ENCODE measurements around the gene TPCN2.
A peak's percentile ranks its signal among the peaks of the same experiment; 100 is the strongest.
"Not testable (repeated sequence)": the region's sequence is repeated elsewhere in the genome, so short reads cannot be mapped to it uniquely, and the experiment has no call there.

The TPCN2 gene

DNA sequence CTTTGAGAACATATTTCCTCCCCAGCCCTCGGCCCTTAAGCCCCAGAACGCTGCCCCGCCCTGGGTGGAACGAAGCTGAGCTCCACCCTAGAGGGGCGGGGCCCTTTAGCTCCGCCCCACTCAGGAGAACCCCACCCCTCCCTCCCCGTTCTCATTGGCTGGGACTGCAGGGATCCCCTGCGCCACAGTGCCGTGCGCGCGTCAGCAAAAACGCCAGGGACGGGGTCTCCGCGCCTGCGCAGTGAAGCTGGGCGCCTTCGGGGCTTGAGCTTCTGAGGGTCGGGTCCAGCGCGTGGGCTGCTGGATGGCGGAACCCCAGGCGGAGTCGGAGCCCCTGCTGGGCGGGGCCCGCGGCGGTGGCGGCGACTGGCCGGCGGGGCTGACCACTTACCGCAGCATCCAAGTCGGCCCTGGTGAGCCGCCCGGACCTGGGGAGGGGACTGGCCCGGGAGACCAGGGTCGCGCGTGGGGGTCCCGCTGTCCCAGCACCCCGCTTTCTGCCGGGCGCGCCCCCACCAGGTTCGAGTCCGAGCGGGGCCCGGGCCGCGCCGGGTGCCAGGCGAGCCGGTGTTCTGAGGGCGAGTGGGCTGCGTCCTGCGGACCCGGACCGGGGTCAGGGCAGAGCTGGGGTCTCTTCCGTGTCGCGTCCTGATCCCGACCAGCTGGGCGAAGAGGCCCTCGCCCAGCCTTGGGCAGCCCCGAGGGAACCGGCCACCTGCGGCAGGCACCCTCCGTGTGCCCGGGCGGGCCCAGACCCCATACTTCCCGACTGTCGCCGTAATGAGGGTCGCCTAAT, at the start of gene TPCN2:
Gene TPCN2 (plus strand): TSS at position 239 of the 796 bp plus-strand sequence. CDS start 66 bp downstream, at position 305.
- DNase-seq (ENCODE audit: low read depth in 2 of 2): peak; percentile 72 to 80

DNA sequence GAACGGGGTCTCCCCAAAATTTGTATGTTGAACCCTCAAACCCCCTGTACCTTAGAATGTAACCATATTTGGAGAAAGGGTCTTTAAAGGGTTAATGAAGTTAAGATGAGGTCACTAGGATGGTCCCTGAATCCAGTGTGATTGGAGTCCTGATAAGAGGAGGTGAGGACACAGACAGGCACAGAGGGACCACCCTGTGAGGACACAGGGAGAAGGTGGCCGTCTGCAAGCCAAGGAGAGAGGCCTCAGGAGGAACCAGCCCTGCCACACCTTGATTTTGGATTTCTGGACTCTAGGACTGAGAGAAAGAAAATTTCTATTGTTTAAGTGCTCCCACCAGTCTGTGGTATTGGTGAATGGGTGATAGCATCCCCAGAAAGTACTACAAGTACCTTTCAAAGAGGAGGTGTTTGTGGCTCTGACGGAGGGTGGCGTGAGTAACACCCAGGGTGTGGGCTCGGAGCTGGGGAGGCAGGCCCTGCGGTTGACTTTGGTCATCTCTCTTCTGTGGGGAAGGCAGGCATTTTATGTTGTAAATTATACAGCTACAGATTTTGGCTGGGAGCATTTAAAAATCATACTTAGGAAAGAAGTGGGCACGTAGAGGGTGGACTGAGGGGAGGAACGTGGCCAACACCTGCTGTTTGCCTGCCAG, 49.5 kb upstream of the TPCN2 start:
- peak in 1 of 2 donors; percentile 4 for DNase-seq (ENCODE audit: low read depth in 2 of 2)

DNA sequence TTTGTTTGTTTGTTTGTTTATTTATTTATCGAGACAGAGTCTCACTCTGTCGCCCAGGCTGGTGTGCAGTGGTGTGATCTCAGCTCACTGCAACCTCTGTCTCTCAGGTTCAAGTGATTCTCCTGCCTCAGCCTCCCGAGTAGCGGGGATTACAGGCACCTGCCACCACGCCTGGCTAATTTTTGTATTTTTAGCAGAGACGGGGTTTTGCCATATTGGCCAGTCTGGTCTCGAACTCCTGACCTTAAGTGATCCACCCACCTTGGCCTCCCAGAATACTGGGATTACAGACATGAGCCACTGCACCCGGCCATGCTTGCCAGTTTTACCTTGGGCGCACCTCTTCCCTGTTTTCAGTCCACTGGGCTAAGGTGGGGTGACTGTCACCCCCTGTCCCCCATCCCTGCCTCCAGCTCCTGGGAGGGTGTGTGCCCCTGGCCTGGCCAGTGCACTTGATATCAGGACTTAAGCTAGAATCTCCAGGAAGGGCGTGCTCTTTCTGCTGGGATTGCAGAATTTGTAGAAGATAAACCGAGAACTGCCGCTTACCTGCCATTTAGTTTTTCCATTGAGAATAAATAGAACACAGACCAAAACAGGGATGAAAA, 48.9 kb upstream of the TPCN2 start:
- not testable (repeated sequence) for DNase-seq (ENCODE audit: low read depth in 2 of 2)

DNA sequence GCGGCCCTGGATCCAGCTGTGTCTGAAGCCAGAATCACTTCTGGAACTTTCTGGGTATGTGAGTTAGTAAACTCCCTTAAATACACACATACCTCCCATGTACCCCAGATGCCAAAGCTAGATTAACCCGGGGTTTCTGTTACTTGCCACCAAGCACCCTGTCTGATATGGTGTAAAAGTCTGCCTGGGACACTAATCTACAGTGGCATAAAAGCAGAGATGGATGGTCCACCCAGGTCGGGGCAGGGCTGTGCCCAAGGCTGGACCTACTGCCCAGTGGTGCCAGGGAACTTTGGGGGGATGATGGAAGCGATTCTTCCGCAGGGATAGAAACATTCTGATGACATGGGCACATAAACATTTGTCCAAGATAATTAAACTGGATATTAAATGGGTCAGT, 48.3 kb upstream of the TPCN2 start:
- DNase-seq (ENCODE audit: low read depth in 2 of 2): no peak

DNA sequence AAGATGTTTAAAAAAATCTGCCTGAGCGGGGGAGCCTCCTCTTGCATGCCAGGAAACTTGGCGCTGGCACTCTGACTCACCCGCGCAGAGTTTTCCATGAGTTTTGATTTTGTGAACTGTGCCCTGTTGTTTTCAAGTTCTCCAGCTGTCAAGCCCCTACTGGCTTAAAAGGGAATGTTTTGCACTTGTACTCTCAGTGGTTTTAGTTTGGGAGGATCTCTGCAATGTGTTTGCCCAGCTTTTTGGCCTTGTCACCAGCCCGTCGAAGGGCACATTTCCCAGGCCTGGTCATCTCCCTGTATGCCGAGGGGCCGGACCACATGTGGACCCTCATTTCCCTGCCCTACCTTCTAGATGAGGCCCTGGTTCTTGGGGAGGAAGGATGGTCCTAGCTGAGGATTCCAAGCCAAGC, 47.9 kb upstream of the TPCN2 start:
- no peak for DNase-seq (ENCODE audit: low read depth in 2 of 2)

DNA sequence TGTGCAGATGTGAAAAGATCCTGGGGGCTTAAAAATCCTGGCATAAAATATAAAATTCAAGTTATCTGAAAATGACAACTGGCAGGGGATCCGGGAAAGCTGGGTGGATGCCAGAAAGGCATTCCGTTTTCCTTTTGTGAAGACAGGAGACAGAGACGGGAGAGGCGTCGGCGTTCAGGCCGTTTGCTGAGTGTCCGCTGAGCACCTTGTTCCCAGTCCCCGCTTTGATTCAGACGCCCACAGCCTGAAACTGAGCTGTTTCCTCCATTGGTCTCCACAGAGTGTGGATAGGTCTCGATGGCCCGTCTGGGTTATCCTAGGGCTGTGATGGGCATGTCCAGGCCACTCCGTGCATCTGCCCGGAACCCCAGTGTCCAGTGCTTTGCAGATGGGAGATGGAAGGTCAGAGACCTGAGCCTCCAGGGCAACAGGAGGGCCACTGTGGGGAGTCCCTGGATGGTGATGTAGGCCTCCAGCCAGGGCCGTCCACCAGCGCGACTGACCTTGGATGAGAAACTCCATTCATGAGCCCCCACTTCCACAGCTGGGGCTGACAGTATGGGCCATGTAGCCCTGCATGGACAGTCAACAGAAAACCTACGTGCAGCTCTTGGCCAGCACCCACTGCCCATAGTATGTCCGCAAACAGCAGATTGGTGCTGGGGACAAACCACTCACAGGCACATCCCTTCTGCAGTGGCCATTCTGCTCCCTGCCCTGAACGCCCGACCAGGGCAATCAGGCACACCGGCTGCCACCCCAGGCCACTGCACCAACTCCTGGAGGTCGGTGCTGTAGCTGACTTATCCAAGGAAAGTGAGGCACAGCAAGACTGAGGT, 47.3 kb upstream of the TPCN2 start:
- DNase-seq (ENCODE audit: low read depth in 2 of 2): no peak

DNA sequence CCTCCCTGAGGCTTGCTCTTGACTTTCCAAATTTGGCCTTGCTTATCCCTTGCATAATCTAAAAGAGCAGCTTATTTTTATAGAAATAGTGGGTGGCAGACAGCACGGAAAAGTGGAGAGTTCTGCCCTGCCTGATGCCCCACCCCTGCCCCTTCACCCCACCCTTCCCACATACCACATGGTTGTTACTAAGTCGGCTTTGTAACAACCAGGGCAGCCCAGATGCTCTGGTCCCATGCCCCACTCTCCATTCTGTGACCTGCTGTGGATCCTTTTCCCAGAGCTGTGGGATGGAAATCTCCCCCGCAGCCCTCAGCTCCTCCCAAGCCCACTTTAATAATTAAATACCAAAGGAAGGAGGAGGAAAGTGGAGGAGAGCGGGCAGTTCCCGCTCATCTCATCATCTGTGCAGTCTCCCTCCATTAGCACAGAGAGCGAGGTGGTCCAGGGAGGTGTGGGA, 46.6 kb upstream of the TPCN2 start:
- no peak for DNase-seq (ENCODE audit: low read depth in 2 of 2)

DNA sequence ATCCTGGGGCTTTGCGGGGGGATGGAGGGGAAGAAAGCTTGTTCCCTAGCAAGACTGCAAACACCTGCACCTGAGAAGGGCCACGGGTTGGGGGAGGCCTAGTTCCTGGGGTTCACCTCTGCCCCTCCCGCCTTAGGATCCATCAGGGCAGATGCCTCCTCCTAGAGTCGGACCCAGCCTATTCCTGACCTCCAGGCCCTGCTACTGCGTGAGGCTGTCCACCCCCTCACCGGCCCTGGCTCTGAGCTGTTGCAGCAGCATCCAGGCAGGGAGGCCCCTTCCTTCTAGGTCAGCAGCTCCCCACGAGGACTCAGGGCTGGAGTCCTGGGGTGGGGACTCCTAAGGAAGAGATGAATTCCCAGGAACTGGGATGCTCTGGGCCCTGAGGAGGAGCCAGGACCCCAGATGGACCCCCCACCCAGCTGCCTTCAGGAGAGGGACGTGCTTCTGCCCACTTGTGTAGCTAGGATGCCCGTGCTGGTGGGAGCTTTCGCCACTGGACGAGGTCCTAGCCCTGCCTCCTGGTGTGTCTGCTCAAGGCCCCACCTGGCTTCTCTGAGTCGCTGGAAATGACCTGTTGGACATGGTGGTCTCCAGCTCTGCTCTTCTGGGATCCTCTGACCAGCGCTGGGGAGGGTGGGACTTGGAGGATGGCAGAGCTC, 46.0 kb upstream of the TPCN2 start:
- no peak for DNase-seq (ENCODE audit: low read depth in 2 of 2)

DNA sequence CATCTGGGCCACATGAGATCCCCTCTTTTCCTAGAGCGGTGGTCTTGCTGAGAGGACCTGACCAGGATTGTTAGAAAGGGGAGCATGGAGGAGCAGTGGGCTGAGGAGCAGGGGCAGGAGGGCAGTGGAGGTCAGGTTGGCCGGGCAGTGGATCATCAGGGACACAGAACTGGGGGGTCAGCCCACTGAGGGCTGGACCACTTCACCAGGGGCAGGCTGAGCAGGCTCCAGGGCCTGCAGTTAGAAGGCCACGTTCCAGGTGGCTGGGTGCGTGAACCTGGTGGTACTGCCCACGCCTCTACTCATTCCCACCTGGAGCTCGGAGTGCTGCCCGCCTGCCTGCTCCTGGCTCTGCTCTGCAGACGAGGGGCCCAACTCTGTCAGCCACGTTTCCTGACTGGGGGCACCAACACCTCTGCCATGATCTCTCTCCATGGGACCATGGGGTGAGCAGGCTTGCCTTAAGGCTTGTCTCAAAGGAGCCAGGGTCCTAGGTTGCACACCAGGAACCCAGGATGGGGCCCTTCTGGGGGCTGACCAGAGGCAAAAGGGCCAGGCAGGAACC, 45.3 kb upstream of the TPCN2 start:
- DNase-seq (ENCODE audit: low read depth in 2 of 2): no peak

DNA sequence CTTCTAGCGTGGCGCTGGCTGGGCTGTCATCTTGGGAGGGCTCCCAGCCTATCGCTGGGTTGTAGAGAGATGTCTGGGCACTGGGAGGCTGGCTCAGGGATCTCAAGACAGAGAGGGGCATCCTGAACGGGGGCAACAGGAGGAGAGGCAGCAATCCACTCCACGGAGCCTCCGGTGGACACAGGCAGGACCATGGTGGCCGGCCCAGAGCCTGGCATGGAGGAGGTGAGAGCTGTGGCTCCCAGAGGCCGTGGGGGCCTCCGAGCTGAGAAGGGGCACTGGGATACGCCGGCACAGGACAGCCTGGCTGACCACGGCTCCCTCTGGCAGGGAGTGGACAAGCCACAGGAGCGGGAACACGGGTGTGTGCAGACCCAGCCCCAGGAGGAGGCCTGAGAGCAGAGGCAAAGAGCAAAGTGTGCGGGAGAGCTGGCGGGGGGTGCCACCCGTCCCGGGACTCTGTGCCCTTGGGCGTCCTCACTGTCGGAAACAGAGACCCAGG, 44.8 kb upstream of the TPCN2 start:
- DNase-seq (ENCODE audit: low read depth in 2 of 2): no peak

DNA sequence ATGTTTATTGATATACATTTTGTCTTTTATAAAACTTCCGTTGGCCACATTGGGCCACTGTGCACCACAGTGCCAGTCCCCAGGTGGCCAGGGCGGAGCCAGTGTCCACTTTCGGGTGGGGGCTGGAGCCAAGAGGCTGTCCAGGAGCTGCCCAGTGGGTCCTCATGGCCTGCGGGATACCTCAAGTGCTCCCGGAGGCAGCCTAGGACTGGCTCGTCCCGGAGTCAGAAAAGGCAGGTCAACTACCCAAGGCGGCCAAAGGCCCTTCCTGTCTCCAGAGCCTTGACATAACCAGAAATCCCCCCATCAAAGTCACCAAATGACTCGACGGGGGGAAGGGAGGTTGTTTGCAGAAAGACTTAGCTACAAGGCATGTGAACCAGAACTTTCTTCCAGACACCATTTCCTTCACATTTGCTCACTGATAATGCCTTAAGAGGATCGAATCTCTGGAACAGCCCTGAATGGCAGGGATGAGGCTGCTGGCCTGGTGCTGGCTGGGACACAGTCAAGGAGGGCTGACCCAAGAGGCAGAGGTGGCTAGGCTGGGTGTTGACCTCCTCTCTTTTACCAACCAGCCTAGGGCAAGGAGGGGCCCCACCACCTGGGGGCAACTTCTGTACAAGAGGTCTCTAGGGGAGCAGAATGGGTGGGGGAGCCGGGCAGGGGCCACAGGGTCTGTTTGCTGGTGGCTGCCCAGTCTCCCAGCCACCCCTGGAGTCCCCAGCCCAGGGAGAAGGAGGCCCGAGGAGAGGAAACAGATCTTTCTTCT, 44.1 kb upstream of the TPCN2 start:
- DNase-seq (ENCODE audit: low read depth in 2 of 2): no peak

DNA sequence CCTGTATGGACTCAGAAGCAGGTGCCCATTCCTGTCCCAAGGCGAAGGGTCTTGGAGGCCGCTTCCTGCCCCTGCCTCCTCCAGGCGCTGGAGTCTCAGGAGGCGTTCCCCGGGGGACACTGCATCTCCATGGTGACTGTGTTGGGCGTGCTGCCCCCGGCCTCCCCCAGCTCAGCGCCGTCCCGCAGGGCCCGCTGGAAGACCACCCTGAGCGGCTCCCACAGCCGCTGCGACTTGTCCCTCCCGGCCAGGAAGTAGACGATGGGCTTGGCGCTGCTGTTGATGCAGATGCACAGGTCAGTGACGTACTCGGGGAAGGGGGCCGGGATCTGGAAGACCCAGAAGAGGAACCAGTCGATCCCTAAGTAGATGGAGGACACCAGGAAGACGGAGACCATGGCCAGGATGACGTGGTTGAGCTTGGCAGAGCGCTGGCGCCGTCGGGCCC, 43.5 kb upstream of the TPCN2 start:
- no peak for DNase-seq (ENCODE audit: low read depth in 2 of 2)

DNA sequence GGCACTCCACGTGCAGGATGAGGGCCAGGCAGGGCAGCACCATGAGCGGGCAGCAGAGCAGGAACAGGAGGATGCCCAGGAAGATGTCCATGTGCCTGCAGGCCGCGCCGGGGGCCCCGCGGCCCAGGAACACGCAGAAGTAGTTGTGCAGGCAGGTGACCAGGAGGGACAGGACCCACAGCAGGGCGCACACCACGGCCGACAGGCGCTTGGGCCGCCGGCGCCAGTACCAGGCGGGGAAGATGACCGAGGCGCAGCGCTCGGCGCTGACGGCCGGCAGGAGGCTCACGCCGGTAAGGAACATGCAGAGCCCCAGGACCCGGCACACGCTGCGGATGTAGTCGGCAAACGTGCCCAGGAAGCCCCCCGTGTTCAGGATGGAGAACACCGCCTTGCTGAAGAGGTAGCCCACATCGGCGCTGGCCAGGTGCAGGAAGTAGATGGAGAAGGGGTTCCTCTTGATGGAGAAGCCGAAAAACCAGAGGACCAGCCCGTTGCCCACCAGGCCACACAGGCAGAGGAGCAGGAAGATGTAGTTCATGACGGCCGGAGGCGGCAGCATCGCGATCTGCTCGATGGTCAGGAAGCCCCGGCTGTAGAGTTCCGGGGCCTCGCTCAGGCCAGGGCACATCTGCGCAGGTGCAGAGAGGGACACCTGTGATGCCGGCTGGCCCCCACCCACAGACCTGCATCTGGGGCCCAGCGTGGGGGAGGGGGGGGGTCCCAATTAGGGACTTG, 42.9 kb upstream of the TPCN2 start:
- DNase-seq (ENCODE audit: low read depth in 2 of 2): no peak

DNA sequence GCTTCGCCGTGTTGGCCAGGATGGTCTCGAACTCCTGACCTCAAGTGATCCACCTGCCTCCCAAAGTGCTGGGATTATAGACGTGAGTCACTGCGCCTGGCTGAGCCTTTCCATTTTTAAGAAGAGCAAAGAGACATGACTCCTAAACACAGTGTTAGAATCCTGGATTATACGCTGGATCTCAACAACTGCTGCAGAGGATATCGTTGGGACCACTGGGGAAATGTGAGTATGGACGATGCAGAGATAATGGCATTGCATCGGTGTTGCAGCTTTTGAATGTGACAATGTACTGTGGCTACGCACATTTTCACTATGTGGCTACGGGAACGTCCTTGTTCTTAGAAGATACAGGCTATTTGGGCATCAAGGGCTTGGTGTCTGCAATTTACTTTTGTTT, 41.9 kb upstream of the TPCN2 start:
- no peak for DNase-seq (ENCODE audit: low read depth in 2 of 2)

DNA sequence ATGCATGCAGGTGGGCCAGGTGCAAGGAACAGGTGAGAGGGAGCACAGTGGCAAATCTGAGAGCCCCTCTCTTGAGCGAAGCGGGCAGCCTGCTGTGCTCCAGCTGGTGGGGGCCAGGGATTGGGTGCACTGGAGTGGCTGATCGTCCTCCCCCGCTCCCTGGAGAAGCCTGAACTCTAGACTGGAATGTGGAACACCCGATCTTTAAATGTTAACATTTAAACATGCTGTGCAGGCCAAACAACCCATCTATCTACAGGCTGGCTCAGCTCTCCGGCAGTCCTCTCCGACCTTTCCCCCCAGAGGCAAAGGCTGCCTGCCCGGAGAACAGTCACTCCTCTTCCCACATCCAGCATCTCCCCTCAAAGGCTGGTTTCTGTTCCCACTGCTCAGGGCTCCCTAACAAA, 40.8 kb upstream of the TPCN2 start:
- DNase-seq (ENCODE audit: low read depth in 2 of 2): no peak

DNA sequence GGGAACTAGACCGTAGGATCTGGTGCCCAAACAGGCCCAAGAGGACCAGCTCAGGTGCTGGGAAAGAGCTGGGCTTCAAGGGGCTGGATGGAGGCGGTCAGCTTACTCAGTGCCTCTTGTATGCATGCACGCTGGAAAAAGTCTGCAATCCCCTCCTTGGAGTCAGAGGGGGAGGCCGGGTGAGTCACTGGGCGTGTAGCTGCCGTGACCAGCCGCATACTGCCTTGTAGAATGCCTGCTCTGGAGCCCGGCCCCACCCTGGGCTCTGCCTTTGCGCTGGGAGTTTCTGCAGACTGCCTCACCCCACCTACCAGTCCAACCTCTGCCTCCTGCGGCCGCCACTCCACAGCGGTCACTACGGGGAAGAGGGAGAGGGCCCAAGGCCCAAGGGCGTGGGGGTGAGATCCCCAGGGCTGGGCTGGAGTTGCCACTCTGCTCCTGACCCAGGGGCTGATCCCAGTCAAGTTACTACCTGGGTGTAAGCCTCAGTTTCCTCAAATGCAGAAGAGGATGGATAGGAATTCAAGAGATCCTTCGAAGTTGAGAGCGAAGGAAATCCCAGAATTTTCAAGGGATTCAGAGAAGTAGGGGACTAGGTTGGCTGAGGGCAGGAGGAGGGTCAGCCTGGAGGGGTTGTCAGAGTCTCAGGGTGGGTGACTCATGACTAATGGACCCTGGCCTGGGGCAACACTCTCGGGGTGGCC, 39.8 kb upstream of the TPCN2 start:
- DNase-seq (ENCODE audit: low read depth in 2 of 2): no peak

DNA sequence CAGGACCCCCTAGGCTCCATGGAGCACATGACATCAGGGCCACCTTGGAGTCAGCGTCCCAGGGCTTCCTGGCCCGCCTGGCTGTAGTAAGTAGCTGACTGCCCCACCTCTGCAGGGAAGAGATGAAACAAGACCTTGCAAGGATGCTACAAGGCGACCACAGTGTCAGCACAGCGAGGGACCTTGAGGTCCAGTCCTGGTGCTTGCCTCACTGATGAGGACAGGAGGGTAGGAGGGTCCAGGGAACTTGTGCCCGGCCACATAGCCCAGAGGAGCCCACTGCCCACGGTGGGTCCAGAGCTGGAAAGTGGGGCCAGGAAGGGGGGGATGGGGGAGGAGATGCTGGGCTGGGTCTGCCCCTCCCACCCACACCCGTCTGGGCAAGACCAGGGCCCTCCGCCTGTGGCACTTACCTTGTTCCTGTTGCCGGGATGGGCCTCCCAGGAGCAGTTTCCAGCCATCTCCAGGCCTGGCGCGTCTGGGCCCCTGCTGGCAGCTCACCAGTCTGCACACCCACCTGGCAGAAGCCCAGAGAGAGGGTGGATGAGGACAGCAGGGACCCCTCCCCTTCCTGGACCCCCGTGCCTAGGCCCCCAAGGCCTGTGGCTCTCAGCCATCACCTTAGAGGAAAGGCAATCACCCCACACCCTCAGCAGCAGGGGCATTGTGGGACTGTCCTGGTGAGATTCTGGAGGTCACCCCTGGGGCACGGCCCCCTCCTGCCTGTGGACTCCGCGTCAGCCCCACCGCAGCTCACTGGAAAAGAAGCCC, 39.1 kb upstream of the TPCN2 start:
- DNase-seq (ENCODE audit: low read depth in 2 of 2): no peak

DNA sequence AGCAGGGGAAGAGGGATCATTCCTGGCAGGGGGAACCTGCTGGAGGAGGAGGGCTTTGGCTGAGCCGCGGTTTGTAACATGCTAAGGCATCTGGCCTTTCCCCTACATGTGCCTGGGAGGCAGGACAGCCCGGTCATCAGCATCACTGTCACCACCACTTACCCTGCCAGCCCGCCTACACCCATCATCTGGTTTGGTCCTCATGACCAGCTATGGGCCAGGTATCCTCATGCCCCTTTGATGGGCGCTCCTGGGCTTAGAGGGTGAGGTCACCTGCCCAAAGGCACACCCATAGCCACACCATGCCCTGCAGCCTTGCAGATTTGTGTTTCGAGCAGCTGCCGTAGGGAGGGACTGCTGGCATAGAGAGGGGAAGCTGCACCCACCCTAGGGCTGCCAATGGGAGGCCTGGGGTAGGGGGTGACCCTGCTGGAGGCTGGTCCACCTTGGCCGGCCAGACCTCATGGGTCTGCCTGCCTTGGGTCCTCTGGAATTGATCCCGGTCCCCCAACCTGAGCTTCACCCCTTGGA, 38.3 kb upstream of the TPCN2 start:
- no peak for DNase-seq (ENCODE audit: low read depth in 2 of 2)
